Right lobe of liver (tissue), 4 donors: ENCODE data around the gene SLC35D2.

ENCODE experiments used
- POLR2A ChIP-seq: fragments of 450-650 bp; IDR thresholded peaks from one replicate; pipeline ENCODE4 v1.6.1; 2017; ENCODE audit warnings: antibody characterized with exemption, mild to moderate bottlenecking
- TF ChIP-seq, protein P1 (sequence below), 4 donors: fragments of 200-600 bp in 3 of 4; fragments of 450-650 bp in 1 of 4; IDR thresholded peaks; one replicate each; pipeline versions ENCODE4 v1.5.1 to v1.8.0; 2016 to 2022; ENCODE audit warnings: antibody characterized with exemption in 4 of 4, mild to moderate bottlenecking in 2 of 4
- donor health status: DM: no; HTN: no; CAD: no.
- donor health status: DM: no; HTN: no; CAD: no.
- donor health status: DM: no; HTN: yes; CAD: no.

DNA sequence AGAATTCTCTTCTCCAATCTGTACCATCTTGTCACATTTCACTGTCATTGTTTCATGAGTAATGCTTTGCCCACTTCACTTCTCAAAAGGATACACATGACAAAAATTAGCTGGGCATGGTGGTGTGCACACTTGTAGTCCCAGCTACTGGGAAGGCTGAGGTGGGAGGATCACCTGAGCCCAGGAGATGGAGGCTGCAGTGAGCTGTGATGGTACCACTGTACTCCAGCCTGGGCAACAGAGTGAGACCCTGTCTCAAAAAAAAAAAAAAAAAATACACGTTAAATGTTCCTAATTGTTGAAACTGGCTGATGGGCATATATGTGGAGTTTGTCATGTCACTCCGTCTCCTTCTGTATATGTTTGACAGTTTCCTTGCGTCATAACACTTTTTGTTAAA, 45.2 kb downstream of the SLC35D2 start:
- TF ChIP-seq POLR2A: no peak
- TF ChIP-seq, protein P1, sequence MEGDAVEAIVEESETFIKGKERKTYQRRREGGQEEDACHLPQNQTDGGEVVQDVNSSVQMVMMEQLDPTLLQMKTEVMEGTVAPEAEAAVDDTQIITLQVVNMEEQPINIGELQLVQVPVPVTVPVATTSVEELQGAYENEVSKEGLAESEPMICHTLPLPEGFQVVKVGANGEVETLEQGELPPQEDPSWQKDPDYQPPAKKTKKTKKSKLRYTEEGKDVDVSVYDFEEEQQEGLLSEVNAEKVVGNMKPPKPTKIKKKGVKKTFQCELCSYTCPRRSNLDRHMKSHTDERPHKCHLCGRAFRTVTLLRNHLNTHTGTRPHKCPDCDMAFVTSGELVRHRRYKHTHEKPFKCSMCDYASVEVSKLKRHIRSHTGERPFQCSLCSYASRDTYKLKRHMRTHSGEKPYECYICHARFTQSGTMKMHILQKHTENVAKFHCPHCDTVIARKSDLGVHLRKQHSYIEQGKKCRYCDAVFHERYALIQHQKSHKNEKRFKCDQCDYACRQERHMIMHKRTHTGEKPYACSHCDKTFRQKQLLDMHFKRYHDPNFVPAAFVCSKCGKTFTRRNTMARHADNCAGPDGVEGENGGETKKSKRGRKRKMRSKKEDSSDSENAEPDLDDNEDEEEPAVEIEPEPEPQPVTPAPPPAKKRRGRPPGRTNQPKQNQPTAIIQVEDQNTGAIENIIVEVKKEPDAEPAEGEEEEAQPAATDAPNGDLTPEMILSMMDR (IDR thresholded peaks at IDR 0.05): no peak
